Caco-2 (cell line): ENCODE measurements around the gene RNF4. TPM values are rescaled to one million over a fixed set of nuclear protein-coding genes. Genes with fewer than 3 reads are reported as not detected.

ENCODE experiments used
- BruUV-seq: library from RNA; stranded (reverse); fragments of 400-500 nt; replicated peaks from 2 replicates; lab custom pipeline; 2021; lab: Mats Ljungman, UMichigan
- CTCF ChIA-PET: fragments of 300-600 bp; sonication (Branson Sonifier 250); formaldehyde crosslinking; loops from one replicate; lab custom pipeline; 2022; ENCODE audit warnings: antibody characterized with exemption; lab: Charles Lee
- POLR2A ChIA-PET: fragments of 300-600 bp; sonication (Branson Sonifier 250); formaldehyde crosslinking; loops from one replicate; lab custom pipeline; 2022; ENCODE audit warnings: antibody characterized with exemption; lab: Charles Lee
- DNase-seq, 2 experiments: peaks; one replicate each; pipeline versions ENCODE4 v3.0.0 to v3.0.0-alpha.2; 2020 to 2022
- H3K27me3 ChIP-seq: replicated peaks from 2 replicates; pipeline ENCODE4 v1.6.0; 2011; ENCODE audit warnings: low read length; ENCODE audit not compliant: control insufficient read depth, insufficient read depth
- H3K36me3 ChIP-seq: 2 replicates; pipeline ENCODE4 v1.5.1; 2011; ENCODE audit warnings: low read length; ENCODE audit not compliant: control insufficient read depth, insufficient read depth
- H3K4me1 ChIP-seq: fragments of 250-450 bp; sonication (Bioruptor Pico); 2 replicates; pipeline ENCODE4 v1.5.1; 2020; ENCODE audit warnings: mild to moderate bottlenecking
- H3K4me3 ChIP-seq: 2 replicates; pipeline ENCODE4 v1.5.1; 2011; ENCODE audit warnings: low read depth, mild to moderate bottlenecking, control low read depth, low read length
- H3K9me3 ChIP-seq: fragments of 250-450 bp; sonication (Bioruptor Pico); 2 replicates; pipeline ENCODE4 v1.5.1; 2020; ENCODE audit warnings: mild to moderate bottlenecking, moderate library complexity
- H3K27ac Mint-ChIP-seq: one replicate; pipeline ENCODE4 v1.8.0; 2022; ENCODE audit warnings: mixed read lengths; ENCODE audit not compliant: unreplicated experiment
- H3K27me3 Mint-ChIP-seq: one replicate; pipeline ENCODE4 v1.8.0; 2022; ENCODE audit warnings: mixed read lengths; ENCODE audit not compliant: insufficient read depth, unreplicated experiment
- H3K36me3 Mint-ChIP-seq: one replicate; pipeline ENCODE4 v1.8.0; 2022; ENCODE audit warnings: mild to moderate bottlenecking, mixed read lengths; ENCODE audit not compliant: insufficient read depth, unreplicated experiment
- H3K4me1 Mint-ChIP-seq: one replicate; pipeline ENCODE4 v1.8.0; 2022; ENCODE audit warnings: low read depth, mixed read lengths; ENCODE audit not compliant: unreplicated experiment
- H3K4me3 Mint-ChIP-seq: one replicate; pipeline ENCODE4 v1.8.0; 2022; ENCODE audit warnings: mild to moderate bottlenecking, moderate library complexity, mixed read lengths; ENCODE audit not compliant: unreplicated experiment
- H3K9me3 Mint-ChIP-seq: one replicate; pipeline ENCODE4 v1.8.0; 2022; ENCODE audit warnings: mixed read lengths; ENCODE audit not compliant: unreplicated experiment
- intact Hi-C: fragments of 100-400 bp; cut with micrococcal nuclease; formaldehyde crosslinking; loops from one replicate; pipeline ENCODE4 v1.10.0; 2022; ENCODE audit not compliant: unreplicated experiment
- total RNA-seq: library from RNA; stranded (reverse); gene quantifications from 2 replicates; pipeline ENCODE4 v1.2.3, GENCODE V29; 2022
- TF ChIP-seq, protein P1 (sequence below), 2 experiments: fragments of 200-600 bp in 1 of 2; IDR thresholded peaks; 1 replicate in 1 of 2; 2 replicates in 1 of 2; pipeline versions ENCODE4 v1.5.1 to v1.8.0; 2011 to 2022; ENCODE audit warnings: antibody characterized with exemption in 1 of 2, control low read depth in 1 of 2, inconsistent platforms in 1 of 2, low read depth in 1 of 2, low read length in 1 of 2, mild to moderate bottlenecking in 1 of 2, moderate library complexity in 1 of 2; ENCODE audit not compliant: insufficient read depth in 1 of 2, severe bottlenecking in 1 of 2, unreplicated experiment in 1 of 2

The RNF4 gene
- total RNA-seq, 1 experiment from 2014 or later: 75.4 TPM

DNA sequence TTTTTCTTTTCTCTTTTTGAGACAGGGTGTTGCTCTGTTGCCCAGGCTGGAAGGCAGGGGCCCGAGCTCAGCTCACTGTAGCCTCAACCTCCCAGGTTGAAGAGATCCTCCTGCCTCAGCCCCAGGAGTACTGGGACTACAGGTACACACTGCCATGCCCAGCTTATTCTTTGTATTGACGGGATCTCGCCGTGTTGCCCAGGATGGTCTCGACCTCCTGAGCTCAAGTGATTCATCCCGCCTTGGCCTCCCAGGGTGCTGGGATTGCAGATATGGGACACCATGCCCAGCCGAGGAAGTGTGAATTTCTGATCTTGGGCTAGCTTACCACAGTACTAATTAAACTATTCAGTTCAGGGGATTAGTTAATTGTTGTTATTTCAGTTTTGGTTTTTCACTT, 38.9 kb downstream of the RNF4 start:
- no peaks in the 10 kb centered on the region; the same call in 1 of the 2 replicates for H3K36me3 ChIP-seq
- no peaks in the 10 kb centered on the region for H3K9me3 ChIP-seq
- POLR2A ChIA-PET: no interaction called here
- Mint-ChIP-seq H3K9me3 (no peaks in the 10 kb centered on the region), H3K36me3 (peaks cover 77% of the 10 kb centered on the region), H3K27ac (no peak overlapping the region), H3K27me3 (no peaks in the 10 kb centered on the region), H3K4me1 (no peaks in the 10 kb centered on the region), H3K4me3 (no peak overlapping the region)
- H3K27me3 ChIP-seq: no peaks in the 10 kb centered on the region
- intact Hi-C loops: no loop called here
- BruUV-seq: no TSS peak
- H3K4me3 ChIP-seq: no peak overlapping the region
- no peaks in the 10 kb centered on the region for H3K4me1 ChIP-seq
- TF ChIP-seq, protein P1, sequence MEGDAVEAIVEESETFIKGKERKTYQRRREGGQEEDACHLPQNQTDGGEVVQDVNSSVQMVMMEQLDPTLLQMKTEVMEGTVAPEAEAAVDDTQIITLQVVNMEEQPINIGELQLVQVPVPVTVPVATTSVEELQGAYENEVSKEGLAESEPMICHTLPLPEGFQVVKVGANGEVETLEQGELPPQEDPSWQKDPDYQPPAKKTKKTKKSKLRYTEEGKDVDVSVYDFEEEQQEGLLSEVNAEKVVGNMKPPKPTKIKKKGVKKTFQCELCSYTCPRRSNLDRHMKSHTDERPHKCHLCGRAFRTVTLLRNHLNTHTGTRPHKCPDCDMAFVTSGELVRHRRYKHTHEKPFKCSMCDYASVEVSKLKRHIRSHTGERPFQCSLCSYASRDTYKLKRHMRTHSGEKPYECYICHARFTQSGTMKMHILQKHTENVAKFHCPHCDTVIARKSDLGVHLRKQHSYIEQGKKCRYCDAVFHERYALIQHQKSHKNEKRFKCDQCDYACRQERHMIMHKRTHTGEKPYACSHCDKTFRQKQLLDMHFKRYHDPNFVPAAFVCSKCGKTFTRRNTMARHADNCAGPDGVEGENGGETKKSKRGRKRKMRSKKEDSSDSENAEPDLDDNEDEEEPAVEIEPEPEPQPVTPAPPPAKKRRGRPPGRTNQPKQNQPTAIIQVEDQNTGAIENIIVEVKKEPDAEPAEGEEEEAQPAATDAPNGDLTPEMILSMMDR (IDR thresholded peaks at IDR 0.05; ENCODE audit: insufficient read depth in 1 of 2, low read depth in 1 of 2, low read length in 1 of 2, severe bottlenecking in 1 of 2, unreplicated experiment in 1 of 2): no peak
- CTCF ChIA-PET: interaction anchor here (1.0 kb wide), 1 partner anchor 27 kb away, joined by 3 read pairs; no protein-coding TSS in a partner anchor
- no peak for DNase-seq

DNA sequence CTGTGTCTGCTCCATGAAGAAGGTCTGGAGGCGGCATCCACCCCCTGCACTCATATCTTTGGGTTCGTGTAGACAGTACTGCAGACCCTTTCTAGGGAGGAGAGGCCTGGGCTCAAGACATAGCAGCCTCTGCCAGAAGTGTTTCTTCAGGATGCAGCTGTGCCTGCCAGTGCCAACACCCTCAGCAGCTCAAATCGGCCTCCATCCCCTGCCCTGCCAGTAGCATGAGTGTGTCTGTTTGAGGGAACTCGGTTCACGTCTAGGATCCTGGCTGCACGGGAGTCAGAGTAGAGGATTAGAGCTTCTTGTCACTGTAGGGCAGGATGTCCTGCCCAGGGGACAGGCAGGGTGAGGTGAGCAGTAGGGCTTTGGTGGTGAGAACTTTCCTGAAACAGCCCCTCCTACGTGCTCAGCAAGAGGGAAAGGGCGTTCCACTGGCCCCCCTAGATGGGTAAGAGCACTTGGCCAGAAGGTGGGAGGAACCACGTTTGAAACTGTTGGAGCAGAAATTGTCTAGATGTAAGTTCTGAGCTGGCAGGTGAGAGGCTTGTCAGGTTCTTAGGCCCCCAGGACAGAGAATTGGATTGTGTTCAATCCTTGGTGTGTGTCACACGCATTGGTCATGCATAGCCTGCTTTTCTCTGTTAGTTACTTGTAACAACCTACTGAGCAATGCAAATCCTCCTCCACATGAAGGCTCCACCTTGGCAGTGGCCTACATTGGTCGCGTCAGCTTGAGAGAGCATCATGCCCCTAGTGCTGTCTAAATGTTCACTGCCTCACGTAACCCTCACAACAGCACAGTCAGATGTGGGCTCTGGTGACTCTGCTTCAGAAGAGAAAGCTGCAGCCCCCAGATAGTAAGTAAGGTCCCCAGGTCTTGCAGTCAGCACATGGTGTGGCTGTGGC, 41.7 kb downstream of the RNF4 start:
- ChIA-PET CTCF (no interaction called here), POLR2A (no interaction called here)
- no TSS peak for BruUV-seq
- TF ChIP-seq, protein P1 (IDR thresholded peaks at IDR 0.05; ENCODE audit: insufficient read depth in 1 of 2, low read depth in 1 of 2, low read length in 1 of 2, severe bottlenecking in 1 of 2, unreplicated experiment in 1 of 2): no peak
- intact Hi-C loops: no loop called here
- no peaks in the 10 kb centered on the region for H3K4me1 Mint-ChIP-seq
- no peaks in the 10 kb centered on the region for H3K27me3 Mint-ChIP-seq
- H3K4me3 Mint-ChIP-seq: no peak overlapping the region
- H3K9me3 Mint-ChIP-seq: no peaks in the 10 kb centered on the region
- DNase-seq: no peak
- H3K27ac Mint-ChIP-seq: no peak overlapping the region
- Histone ChIP-seq H3K4me1 (no peaks in the 10 kb centered on the region), H3K9me3 (no peaks in the 10 kb centered on the region), H3K4me3 (no peak overlapping the region), H3K36me3 (no peaks in the 10 kb centered on the region; the same call in 1 of the 2 replicates), H3K27me3 (no peaks in the 10 kb centered on the region)
- peaks cover 82% of the 10 kb centered on the region for H3K36me3 Mint-ChIP-seq

DNA sequence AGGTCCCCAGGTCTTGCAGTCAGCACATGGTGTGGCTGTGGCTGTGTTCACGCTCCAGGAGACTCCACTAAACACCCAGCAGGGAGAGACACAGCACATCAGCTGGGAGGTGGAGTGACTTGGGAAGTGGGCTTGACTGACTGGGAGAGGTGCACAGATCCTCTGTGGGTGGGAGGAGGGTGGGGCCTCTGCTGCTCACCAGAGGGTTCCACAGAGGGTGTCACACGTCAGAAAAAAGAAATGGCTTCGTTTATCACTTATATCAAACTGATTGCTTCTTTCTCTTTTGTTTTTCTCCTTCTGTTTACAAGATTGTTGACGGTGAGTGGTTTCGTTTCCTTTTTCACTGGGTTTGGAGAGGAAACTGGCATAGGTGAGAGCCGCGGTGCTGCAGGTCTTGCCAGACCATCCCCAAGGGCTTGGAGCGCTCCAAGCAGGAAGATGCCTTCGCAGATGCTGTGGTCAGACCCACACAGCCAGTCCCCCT, 42.8 kb downstream of the RNF4 start:
- no peak overlapping the region for H3K27ac Mint-ChIP-seq
- BruUV-seq: no TSS peak
- H3K4me1 Mint-ChIP-seq: no peaks in the 10 kb centered on the region
- H3K9me3 ChIP-seq: no peaks in the 10 kb centered on the region
- H3K4me3 ChIP-seq: no peak overlapping the region
- no peaks in the 10 kb centered on the region for H3K4me1 ChIP-seq
- intact Hi-C loops: no loop called here
- H3K9me3 Mint-ChIP-seq: no peaks in the 10 kb centered on the region
- H3K36me3 ChIP-seq: no peaks in the 10 kb centered on the region; the same call in 1 of the 2 replicates
- no peaks in the 10 kb centered on the region for H3K27me3 Mint-ChIP-seq
- peaks cover 81% of the 10 kb centered on the region for H3K36me3 Mint-ChIP-seq
- ChIA-PET POLR2A (no interaction called here), CTCF (no interaction called here)
- TF ChIP-seq, protein P1 (IDR thresholded peaks at IDR 0.05; ENCODE audit: insufficient read depth in 1 of 2, low read depth in 1 of 2, low read length in 1 of 2, severe bottlenecking in 1 of 2, unreplicated experiment in 1 of 2): no peak
- no peak overlapping the region for H3K4me3 Mint-ChIP-seq
- H3K27me3 ChIP-seq: no peaks in the 10 kb centered on the region
- no peak for DNase-seq
